Stimulated activated CD8-positive, alpha-beta memory T cell treated with anti-CD3 and anti-CD28 coated beads, Interleukin-15, amount 100 ng/mL, for 4 hours (primary cell): Measurements from ENCODE around the gene ACTMAP.

Experiments used
- DNase-seq, 2 donors: peaks; one replicate each; pipeline ENCODE4 v3.0.0-alpha.2; 2020; ENCODE audit warnings: low read depth in 2 of 2

ACTMAP gene

DNA sequence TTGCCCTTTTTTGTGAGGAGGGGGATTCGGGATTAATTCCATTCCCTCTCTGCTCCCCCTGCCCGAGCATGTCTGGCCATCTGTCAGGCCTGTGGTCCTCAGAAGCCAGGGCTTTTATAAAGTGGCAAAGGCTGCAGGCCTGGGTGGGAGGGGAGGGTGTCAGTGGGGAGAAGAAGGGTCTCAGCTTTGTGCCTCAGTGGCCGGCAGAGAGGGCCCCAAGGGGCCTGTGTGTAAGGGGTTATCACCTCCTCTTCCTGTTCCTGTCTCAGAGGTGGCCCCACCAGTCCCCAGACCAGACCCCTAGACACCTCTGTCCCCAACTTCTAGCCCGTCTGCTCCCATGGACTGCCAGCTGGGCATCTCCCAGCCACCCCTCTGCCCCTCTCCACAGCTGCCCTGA, 56.4 kb downstream of the ACTMAP start:
- DNase-seq, result no peak

DNA sequence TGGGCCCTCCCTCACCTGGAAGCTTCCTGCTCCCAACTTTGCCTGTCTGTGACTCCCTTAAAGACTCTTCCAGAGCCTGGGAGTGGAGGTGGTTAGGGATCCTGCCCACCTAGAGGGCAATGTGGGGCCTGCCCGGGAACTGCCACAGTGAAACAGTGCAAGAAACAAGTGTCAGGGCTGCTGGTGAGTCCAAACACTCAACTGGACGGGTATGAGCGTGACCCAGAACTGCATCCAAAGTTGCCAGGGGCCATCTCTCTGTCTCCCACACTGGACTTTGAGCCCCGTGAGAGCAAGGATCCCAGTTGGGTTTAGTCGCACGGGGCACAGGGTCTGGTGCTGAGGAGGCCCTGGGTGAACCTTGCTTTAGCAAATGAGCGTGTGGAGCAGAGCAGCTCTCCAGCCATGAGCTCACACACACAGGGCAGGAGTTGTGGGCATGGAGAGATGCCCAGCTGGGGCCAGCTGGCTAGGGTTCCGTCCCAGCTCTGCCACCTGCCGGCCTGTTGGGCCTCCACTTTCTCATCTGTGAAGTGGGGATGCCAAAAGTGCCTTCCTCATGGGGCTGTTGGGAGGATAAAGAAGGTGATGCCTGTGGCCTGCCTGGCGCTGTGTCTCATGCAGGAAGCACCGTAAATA, 57.0 kb downstream of the ACTMAP start:
- DNase-seq, result no peak

DNA sequence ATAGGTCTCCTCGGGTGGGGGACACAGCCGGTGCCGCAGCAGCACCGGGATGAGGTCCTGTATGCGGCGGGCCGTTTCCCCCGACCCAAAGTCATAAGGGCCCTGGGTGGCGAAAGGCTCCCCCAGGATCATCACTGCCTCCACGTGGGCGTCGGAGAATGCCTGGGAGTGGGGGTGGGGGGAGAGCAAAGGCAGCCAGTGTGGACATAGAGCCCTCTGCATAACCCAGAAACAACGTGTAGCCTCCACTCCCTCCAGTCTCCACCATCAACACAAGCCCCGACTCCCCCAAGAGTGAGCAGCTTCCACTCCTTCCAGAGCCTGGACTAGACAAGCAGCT, 58.1 kb downstream of the ACTMAP start:
- DNase-seq, result no peak

DNA sequence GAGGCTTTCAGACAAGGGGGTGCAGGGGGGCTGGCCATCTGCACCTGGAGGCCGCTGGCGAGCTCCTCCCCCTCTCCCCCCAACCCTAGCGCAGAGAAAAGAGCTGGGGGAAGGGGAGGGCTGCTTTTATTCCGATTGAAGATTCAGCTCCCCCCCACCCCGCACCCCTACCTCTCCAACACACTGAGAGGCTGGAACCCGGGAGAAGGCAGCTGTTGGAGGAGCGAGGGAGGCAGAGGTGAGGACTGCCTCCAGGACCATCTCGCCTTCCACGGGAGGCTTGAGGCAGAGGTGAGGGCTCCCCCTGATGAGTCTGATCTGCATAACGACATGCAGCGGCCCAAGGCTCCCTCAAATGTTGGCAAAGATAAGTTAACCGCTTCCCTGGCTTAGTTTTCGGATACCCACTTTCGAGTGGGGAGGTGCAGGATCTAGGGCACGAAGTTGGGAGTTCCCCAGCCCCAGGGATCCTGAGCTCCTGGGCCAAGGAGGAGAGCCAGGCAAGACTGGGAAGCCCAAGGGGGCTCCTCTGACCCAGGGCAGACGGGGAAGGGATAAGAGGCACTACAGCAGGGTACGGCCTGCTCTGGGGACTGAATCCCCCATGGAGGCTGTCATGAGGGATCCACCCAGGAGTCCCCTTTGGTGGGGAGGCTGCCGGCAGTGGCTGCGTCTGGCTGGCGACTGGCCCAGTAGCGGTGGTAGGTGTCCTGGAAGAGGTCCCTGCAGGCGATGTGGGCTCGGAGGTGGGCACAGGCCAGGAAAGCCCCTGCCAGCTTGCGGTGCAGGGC, 58.7 kb downstream of the ACTMAP start:
- DNase-seq, result no peak
